Measurements from ENCODE around the gene PTPRD.

- TF ChIP-seq, protein P1, sequence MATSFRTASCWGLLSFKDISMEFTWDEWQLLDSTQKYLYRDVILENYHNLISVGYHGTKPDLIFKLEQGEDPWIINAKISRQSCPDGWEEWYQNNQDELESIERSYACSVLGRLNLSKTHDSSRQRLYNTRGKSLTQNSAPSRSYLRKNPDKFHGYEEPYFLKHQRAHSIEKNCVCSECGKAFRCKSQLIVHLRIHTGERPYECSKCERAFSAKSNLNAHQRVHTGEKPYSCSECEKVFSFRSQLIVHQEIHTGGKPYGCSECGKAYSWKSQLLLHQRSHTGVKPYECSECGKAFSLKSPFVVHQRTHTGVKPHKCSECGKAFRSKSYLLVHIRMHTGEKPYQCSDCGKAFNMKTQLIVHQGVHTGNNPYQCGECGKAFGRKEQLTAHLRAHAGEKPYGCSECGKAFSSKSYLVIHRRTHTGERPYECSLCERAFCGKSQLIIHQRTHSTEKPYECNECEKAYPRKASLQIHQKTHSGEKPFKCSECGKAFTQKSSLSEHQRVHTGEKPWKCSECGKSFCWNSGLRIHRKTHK (tag by site-specific recombination; IDR thresholded peaks at IDR 0.05), result no peak
- TF ChIP-seq CTCF (tag by site-specific recombination; IDR thresholded peaks at IDR 0.05), result no peak
- TF ChIP-seq ZNF274 (IDR thresholded peaks at IDR 0.05; ENCODE audit: low read length), result no peak
- no peak for TF ChIP-seq ZNF274 (tag by site-specific recombination; IDR thresholded peaks at IDR 0.05; ENCODE audit: borderline replicate concordance)
- no peak for TF ChIP-seq ZNF335 (tag by site-specific recombination; conservative IDR thresholded peaks at IDR 0.05)
These were observed 617 bp upstream of the PTPRD start for GRCh38 chr9:10613419-10613818.
